HG03442 (cell line): ENCODE measurements around the gene MYEOV.

Experiments used
- ATAC-seq: cut with Tn5 transposase; IDR thresholded peaks from one replicate; pipeline ENCODE4 v1.9.1; 2021; ENCODE audit warnings: mild to moderate bottlenecking, moderate library complexity; ENCODE audit not compliant: unreplicated experiment

MYEOV gene

GRCh38 chr11:69293819-69294505, at the start of gene MYEOV:
TSS of gene MYEOV (plus strand) at chr11:69294155. CDS start at chr11:69295355, 1,200 bp downstream.
- no peak for ATAC-seq

- ATAC-seq = no peak
Measured at GRCh38 chr11:69244266-69244665, 49.7 kb upstream of the MYEOV start.

- ATAC-seq = no peak
Measured at GRCh38 chr11:69245041-69245440, 48.9 kb upstream of the MYEOV start.

DNA sequence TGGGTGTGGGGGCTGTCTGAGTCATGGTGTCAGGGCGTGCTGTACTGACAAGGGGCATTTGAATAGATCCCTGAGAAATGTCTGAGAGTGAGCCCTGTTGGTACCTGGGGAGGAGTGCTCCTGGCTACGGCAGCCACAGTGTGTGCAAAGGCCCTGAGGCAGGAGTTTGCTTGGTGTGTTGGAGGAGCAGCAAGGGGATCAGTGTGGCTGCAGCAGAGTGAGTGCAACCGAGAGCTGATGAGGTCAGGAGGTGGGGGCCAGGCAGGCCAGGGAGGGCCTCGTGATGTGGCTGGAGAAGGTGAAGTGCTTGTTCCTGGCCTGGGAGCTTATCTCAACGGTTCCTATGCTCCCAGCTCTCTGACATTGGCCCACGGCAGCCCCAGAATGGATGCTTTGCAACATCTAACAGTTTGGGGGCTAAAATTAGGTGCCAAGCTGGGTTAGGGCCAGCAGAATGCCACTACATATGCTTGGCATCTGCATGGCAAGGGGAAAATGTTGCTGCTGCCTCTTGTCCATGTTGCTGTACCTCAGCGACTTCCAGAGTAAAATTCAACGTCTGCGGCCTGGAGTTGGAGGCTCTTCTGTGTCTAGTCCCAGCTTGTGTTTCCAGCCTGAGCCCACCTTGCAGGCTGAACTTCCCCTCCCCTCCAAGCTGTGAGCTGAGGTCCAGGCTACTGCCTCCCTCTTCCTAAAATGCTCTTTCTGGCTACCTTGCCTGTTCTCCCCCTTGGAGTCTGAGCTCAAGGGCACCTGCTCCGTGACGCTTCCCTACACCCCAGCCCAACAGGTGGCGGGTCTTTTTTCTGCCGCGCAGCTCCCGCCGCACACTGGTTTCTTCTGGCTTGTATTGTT, 48.2 kb upstream of the MYEOV start:
- no peak for ATAC-seq

DNA sequence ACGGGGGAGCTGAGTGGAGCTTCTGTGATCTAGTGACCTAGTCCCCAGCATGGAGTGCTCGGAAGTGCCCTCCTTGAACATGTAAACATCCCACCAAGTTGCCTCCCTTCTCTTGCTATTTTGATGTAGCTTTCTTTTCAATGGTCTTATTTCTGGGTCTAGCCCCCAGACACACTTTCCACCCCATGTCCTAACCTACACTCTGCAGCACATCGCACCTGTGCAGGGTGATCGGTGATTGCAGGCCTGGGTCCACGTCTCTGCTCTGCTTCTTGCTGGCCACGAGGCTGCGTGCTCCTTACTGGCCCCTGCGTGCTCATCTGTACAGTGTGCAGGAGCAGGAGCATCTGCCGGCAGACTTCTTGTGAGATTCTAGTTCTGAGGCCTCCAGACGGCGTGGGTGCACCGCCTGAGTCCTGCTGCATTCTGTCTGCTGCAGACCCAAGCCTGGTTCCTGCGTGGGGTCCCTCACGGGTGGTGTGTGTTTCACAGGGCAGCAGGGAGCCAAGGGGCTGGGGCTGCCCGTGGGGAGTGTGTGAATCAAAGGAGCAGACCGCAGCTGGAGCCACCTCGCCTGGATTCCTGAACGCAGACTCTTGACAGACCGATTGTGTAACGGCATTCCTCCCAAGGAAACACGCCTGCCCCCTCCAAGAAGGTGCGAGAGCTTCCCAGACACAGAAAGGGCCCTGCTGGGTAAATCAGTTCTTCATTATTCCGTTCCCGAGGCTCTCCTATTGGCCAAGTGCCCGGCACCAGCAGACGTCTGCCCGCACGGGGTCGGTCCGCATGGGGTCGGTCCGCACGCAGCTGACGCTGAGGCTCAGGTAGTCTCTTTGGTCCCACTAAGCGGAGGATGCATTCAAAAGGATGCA, 44.4 kb upstream of the MYEOV start:
- no peak for ATAC-seq

- no peak for ATAC-seq
Measured at GRCh38 chr11:69250186-69251056, 43.5 kb upstream of the MYEOV start.

- no peak for ATAC-seq
Measured at GRCh38 chr11:69251057-69251393, 42.9 kb upstream of the MYEOV start.

DNA sequence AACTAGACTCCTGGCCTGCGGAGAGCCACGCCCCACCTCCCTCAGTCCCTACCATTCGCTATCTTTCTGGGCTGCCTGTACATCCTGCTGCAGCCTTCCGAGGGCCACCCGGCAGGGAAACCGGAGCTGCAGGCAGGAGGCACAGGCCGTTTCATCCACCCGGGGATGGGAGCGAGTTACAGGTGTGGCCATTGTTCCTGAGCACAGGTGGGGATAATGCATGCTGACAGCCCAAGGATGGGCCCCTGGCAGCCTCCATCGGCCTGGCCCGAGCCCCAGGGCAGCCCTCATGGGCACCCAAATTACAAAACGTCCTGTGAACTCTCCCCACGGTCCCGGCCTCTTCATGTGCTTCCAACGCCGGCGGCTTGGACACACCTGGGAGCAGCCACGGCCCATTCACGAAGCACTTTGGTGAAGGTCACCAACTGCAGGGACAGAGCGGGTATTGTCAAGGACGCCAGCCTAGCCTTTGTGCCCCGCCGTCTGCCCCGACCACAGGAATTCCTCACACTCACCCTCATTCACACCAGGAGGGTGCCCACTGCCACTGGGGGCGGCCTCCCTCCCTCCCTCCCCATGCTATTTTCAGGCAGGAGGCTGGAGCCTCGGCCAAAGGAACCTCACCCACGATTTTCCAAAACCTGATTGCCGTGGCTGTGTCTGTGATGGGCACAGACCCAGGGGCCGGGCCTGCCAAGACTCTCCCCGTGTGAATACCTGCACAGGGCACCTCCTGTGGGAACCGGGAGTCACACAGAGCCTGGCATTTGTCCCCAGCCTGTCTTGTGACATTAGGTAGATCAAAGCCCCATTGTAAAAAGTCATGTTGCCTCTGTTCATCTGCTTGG, 42.1 kb upstream of the MYEOV start:
- ATAC-seq = no peak

- ATAC-seq = no peak
Measured at GRCh38 chr11:69252490-69252837, 41.5 kb upstream of the MYEOV start.

DNA sequence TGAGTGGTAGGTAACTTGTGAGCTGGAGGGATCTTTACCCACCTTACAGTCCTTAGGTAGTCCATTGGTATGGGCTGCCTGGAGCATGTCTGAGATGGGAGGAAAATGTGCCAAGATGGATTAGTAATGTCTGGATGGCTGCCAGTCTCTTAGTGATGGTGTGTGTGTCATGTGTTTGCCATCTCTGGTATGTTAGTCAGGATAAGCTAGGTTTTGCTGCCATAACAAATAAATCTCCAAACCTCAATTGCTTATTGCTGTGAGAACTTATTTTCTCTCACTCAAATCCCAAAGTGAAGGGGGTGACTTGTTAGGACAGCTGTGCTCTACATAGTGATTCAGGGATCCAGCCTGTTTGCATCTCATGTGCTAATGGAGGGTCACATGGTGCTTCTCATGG, 40.9 kb upstream of the MYEOV start:
- no peak for ATAC-seq

- no peak for ATAC-seq
Measured at GRCh38 chr11:69257134-69257533, 36.8 kb upstream of the MYEOV start.

DNA sequence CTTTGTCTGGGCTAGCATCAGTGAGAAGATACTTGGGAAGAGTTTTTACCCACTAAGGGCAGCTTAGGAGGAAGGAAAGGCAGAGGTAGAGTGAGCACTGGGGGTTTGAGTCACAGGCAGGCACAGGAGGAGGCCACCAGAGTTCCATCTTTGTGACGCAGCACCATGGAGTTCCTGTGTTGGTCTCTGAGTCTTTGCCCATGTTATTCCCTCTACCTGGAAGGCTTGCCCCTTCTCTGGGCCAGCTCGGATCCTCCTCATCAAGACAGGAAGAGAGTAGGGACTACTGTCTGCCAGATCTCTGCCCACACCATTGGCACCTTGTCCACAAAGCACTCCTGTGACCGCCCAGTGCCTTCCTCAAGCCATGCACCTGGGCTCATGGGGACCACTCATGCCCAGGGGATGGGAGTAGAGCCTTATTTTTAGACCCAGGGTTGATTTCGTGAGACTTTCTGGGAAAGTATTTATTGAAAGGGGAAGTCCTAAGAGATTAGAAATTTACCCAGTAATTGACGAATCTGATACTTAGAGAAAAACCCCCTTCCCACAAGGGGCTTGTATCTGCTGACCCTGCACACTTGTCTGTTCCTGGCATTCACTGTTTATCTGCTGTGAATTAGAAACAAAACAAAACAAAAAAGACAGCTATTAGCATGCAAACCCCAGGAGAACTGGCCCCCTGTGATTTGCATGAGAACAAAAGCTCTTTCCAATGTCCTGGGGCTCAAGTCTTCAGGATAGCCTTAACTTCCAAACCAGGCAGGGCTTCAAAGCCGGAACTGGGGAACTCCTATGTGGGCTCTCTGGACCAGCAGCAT, 35.9 kb upstream of the MYEOV start:
- no peak for ATAC-seq

- ATAC-seq = no peak
Measured at GRCh38 chr11:69259096-69259495, 34.9 kb upstream of the MYEOV start.

DNA sequence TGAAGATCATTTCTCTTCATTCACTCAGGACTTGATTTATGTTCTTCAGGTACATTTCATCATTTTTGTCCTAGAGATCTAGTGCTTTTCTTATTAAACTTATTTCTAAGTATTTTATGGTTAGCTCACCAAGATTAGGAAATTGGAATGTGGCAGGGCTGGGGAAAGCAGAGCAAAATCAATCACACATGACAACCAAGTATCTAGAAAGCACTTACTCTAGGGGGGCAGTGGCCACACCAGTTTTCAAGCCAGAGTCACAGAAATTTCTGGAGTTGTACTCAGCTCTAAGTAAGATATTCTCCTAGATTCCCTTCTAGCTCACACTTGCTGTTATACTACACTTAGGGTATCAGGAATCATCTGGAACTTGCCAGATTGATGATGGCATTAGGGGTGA, 33.3 kb upstream of the MYEOV start:
- ATAC-seq = no peak

DNA sequence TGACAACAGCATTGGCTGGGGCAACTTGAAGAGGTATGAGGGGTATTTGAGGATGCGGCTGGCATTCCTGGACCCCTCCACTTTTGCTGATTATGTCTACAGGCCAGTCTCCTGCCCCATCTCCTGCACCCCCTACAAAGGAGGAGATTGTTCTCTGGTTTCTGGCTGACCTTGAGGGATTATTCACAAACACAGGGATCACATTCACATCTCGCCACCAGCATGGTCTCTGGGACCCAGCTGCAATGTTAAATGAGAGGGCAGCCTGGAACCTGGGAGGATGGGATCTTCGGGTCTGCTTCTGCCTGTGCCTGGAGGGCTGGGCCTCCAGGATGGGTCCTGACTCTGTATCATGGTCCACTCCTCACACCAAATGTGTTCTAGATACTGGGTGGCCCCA, 32.8 kb upstream of the MYEOV start:
- no peak for ATAC-seq

- no peak for ATAC-seq
Measured at GRCh38 chr11:69262918-69263735, 30.8 kb upstream of the MYEOV start.

GRCh38 chr11:69263736-69264052, 30.3 kb upstream of the MYEOV start:
- ATAC-seq = no peak

- no peak for ATAC-seq
Measured at GRCh38 chr11:69264486-69264885, 29.5 kb upstream of the MYEOV start.
